HCT116 (cell line): ENCODE results near the gene ANKRD55. TPM values are rescaled to one million over a fixed set of nuclear protein-coding genes. Genes with fewer than 3 reads are reported as not detected.

Experiments used
- ATAC-seq: fragments of 200-7000 bp; cut with Tn5 transposase; 2 replicates; pipeline ENCODE4 v1.9.1; 2020; ENCODE audit warnings: mild to moderate bottlenecking, moderate library complexity
- BruUV-seq: library from RNA; stranded (reverse); fragments of 400-500 nt; replicated peaks from 2 replicates; lab custom pipeline; 2021; lab: Mats Ljungman, UMichigan
- CTCF ChIA-PET: fragments of 300-600 bp; sonication (Branson Sonifier 250); formaldehyde crosslinking; loops from one replicate; lab custom pipeline; 2021; ENCODE audit warnings: antibody characterized with exemption; lab: Charles Lee
- POLR2A ChIA-PET: fragments of 300-600, 350-600 bp; sonication (Branson Sonifier 250); formaldehyde crosslinking; loops from one replicate; lab custom pipeline; 2021; ENCODE audit warnings: antibody characterized with exemption; lab: Charles Lee
- RAD21 ChIA-PET, 2 experiments: fragments of 300-600 bp; sonication (Branson Sonifier 250); formaldehyde crosslinking; loops; one replicate each; lab custom pipeline; 2023; ENCODE audit warnings: low total read pairs in 2 of 2; ENCODE audit not compliant: uncharacterized antibody in 2 of 2, unreplicated experiment in 2 of 2, low non-redundant PET in 1 of 2; lab: Charles Lee
- DNase-seq: peaks from one replicate; pipeline ENCODE4 v3.0.0-alpha.2; 2010; ENCODE audit warnings: low read depth, low spot score
- H2AFZ ChIP-seq: fragments of 200-600 bp; shearing (Covaris generic), sonication (generic); 2 replicates; pipeline ENCODE4 v1.6.1; 2017; ENCODE audit warnings: low read depth, mixed run types, mixed read lengths, antibody characterized with exemption, low read length; ENCODE audit not compliant: poor library complexity, severe bottlenecking
- H3K27ac ChIP-seq: 2 replicates; pipeline ENCODE4 v1.5.1; 2012; ENCODE audit warnings: low read depth, low read length
- H3K27me3 ChIP-seq: fragments of 200-600 bp; sonication (generic); 2 replicates; pipeline ENCODE4 v1.6.1; 2016; ENCODE audit warnings: mixed run types, low read length, mixed read lengths; ENCODE audit not compliant: insufficient read depth
- H3K36me3 ChIP-seq, 2 experiments: fragments of 200-500 bp in 1 of 2; fragments of 200-600 bp in 1 of 2; sonication (Bioruptor generic) in 1 of 2; sonication (generic) in 1 of 2; 2 replicates each; pipeline versions ENCODE4 v1.5.1 to v1.6.1; 2014 to 2016; ENCODE audit warnings: low read length in 2 of 2, inconsistent platforms in 1 of 2, mixed read lengths in 1 of 2, mixed run types in 1 of 2; ENCODE audit not compliant: insufficient read depth in 2 of 2, control insufficient read depth in 1 of 2
- H3K4me1 ChIP-seq, 2 experiments: fragments of 200-600 bp in 1 of 2; sonication (generic) in 1 of 2; 2 replicates each; pipeline versions ENCODE4 v1.5.1 to v1.6.1; 2012 to 2017; ENCODE audit warnings: low read length in 2 of 2, inconsistent platforms in 1 of 2, mild to moderate bottlenecking in 1 of 2, mixed read lengths in 1 of 2, mixed run types in 1 of 2, moderate library complexity in 1 of 2; ENCODE audit not compliant: insufficient read depth in 2 of 2, control insufficient read depth in 1 of 2
- H3K4me2 ChIP-seq: fragments of 200-600 bp; sonication (generic); 2 replicates; pipeline ENCODE4 v1.6.1; 2017; ENCODE audit warnings: mixed run types, low read length, mixed read lengths
- H3K4me3 ChIP-seq, 2 experiments: fragments of 200-600 bp in 1 of 2; sonication (generic) in 1 of 2; replicated peaks in 1 of 2; 2 replicates each; pipeline ENCODE4 v1.5.1; 2011 to 2016; ENCODE audit warnings: low read length in 2 of 2, control low read depth in 1 of 2, low read depth in 1 of 2, mild to moderate bottlenecking in 1 of 2, mixed read lengths in 1 of 2, mixed run types in 1 of 2
- H3K79me2 ChIP-seq: fragments of 200-600 bp; sonication (generic); 2 replicates; pipeline ENCODE4 v1.6.1; 2017; ENCODE audit warnings: mild to moderate bottlenecking, mixed run types, low read length, moderate library complexity, mixed read lengths; ENCODE audit not compliant: insufficient read depth
- H3K9ac ChIP-seq: fragments of 200-600 bp; sonication (generic); 2 replicates; pipeline ENCODE4 v1.6.1; 2016; ENCODE audit warnings: low read length, mixed read lengths
- H3K9me2 ChIP-seq: fragments of 200-600 bp; sonication (generic), shearing (Covaris generic); 2 replicates; pipeline ENCODE4 v1.6.1; 2017; ENCODE audit warnings: mixed run types, mild to moderate bottlenecking, moderate library complexity; ENCODE audit not compliant: insufficient read depth
- H3K9me3 ChIP-seq, 2 experiments: fragments of 200-500 bp in 1 of 2; fragments of 200-600 bp in 1 of 2; sonication (Bioruptor generic) in 1 of 2; sonication (generic) in 1 of 2; 2 replicates each; pipeline ENCODE4 v1.6.1; 2014 to 2017; ENCODE audit warnings: low read length in 2 of 2, mixed read lengths in 2 of 2, inconsistent platforms in 1 of 2, low read depth in 1 of 2, mild to moderate bottlenecking in 1 of 2, mixed run types in 1 of 2, moderate library complexity in 1 of 2; ENCODE audit not compliant: control insufficient read depth in 1 of 2, insufficient read depth in 1 of 2
- H4K20me1 ChIP-seq: fragments of 200-600 bp; sonication (generic), shearing (Covaris generic); 2 replicates; pipeline ENCODE4 v1.6.1; 2017; ENCODE audit warnings: mixed run types, mild to moderate bottlenecking, moderate library complexity; ENCODE audit not compliant: insufficient read depth
- CBX3 ChIP-seq: IDR thresholded peaks from 2 replicates; pipeline ENCODE4 v1.6.1; 2012; ENCODE audit warnings: low read depth
- EGR1 ChIP-seq: IDR thresholded peaks from 2 replicates; pipeline ENCODE4 v1.6.1; 2012; ENCODE audit warnings: low read depth
- ELF1 ChIP-seq: IDR thresholded peaks from 2 replicates; pipeline ENCODE4 v1.6.1; 2012; ENCODE audit warnings: low read depth, borderline replicate concordance
- EZH2 ChIP-seq: fragments of 200-600 bp; sonication (generic); IDR thresholded peaks from 2 replicates; pipeline ENCODE4 v1.6.1; 2017; ENCODE audit warnings: antibody characterized with exemption, mixed run types
- EZH2phosphoT487 ChIP-seq: fragments of 200-600 bp; IDR thresholded peaks from 2 replicates; pipeline ENCODE4 v1.6.1; 2018; ENCODE audit warnings: antibody characterized with exemption, borderline replicate concordance
- FOSL1 ChIP-seq: IDR thresholded peaks from 2 replicates; pipeline ENCODE4 v1.6.1; 2012; ENCODE audit warnings: low read depth
- JUND ChIP-seq: IDR thresholded peaks from 2 replicates; pipeline ENCODE4 v1.6.1; 2012
- POLR2A ChIP-seq: IDR thresholded peaks from 2 replicates; pipeline ENCODE4 v1.7.0; 2011; ENCODE audit warnings: borderline replicate concordance; ENCODE audit not compliant: insufficient read depth, insufficient read length; ENCODE audit errors: extremely low read depth
- POLR2AphosphoS5 ChIP-seq: IDR thresholded peaks from 2 replicates; pipeline ENCODE4 v1.6.1; 2011; ENCODE audit warnings: mild to moderate bottlenecking, low read depth, low read length, moderate library complexity
- RAD21 ChIP-seq: IDR thresholded peaks from 2 replicates; pipeline ENCODE4 v1.6.1; 2012; ENCODE audit warnings: low read depth, mild to moderate bottlenecking
- SRF ChIP-seq: IDR thresholded peaks from 2 replicates; pipeline ENCODE4 v1.6.1; 2012; ENCODE audit warnings: low read depth
- ZNF274 ChIP-seq: fragments of 200-500 bp; sonication (Bioruptor generic); IDR thresholded peaks from 2 replicates; pipeline ENCODE4 v1.6.1; 2014; ENCODE audit warnings: mild to moderate bottlenecking, low read depth, low read length, inconsistent platforms
- intact Hi-C: fragments of 100-400 bp; cut with micrococcal nuclease; formaldehyde crosslinking; loops from 2 replicates; pipeline ENCODE4 v1.10.0; 2022
- total RNA-seq: library from RNA; stranded (reverse); gene quantifications from one replicate; pipeline ENCODE4 v1.2.1, GENCODE V29; 2021; ENCODE audit not compliant: unreplicated experiment
- TF ChIP-seq, protein P1 (sequence below): IDR thresholded peaks from 2 replicates; pipeline ENCODE4 v1.6.1; 2012
- TF ChIP-seq, protein P2 (sequence below): IDR thresholded peaks from 2 replicates; pipeline ENCODE4 v1.6.1; 2012
- TF ChIP-seq, protein P3 (sequence below), 3 experiments: fragments of 200-600 bp in 1 of 3; sonication (generic) in 1 of 3; IDR thresholded peaks in 2 of 3; conservative IDR thresholded peaks in 1 of 3; 2 replicates each; pipeline ENCODE4 v1.5.1; 2012 to 2017; ENCODE audit warnings: low read depth in 2 of 3, low read length in 2 of 3, antibody characterized with exemption in 1 of 3, borderline replicate concordance in 1 of 3, control low read depth in 1 of 3, mild to moderate bottlenecking in 1 of 3, mixed read lengths in 1 of 3, mixed run types in 1 of 3, moderate library complexity in 1 of 3; ENCODE audit not compliant: insufficient read depth in 1 of 3

The ANKRD55 gene
- total RNA-seq, 1 experiment from 2014 or later, result not detected

DNA sequence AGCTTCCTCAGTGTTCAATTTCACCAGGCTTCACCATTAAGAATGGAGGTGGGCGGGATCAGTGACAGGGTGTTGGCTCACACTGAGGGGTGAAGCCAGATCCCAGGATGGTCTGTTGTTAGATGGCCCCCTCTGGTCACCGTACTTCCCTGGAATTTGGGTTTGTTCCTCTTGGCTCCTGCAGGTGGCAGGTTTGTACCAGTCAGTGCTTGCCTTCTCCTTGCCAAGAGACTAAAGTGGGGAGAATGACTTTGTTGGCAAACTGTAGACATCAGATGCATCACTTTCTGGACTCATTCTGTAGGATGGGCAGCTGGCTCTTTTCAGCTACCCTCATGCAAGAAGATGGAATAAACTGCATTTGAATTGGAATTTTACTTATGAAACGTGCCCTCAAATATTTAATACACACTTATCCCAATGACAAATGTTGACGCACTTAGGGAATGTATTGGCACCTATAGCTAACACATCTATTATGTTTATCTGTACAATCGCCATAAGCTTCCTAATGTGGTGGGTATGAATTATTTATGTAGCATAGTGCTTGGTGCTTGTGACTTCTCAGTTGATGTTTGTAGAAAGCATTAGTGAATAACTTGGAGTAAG, 31.4 kb upstream of the ANKRD55 start:
- Histone ChIP-seq H2AFZ (peak overlapping the region; percentile 98), H3K9ac (no peak overlapping the region), H3K4me1 (peaks cover 0 to 6% of the 10 kb centered on the region in 2 experiments; a peak in 1 of 4 replicates), H4K20me1 (no peaks in the 10 kb centered on the region), H3K27ac (no peak overlapping the region), H3K9me2 (no peaks in the 10 kb centered on the region), H3K79me2 (no peaks in the 10 kb centered on the region), H3K4me2 (peak overlapping the region; percentile 50), H3K4me3 (no peak overlapping the region), H3K27me3 (no peaks in the 10 kb centered on the region), H3K9me3 (no peaks in the 10 kb centered on the region), H3K36me3 (no peaks in the 10 kb centered on the region)
- DNase-seq (peak; percentile 61), ATAC-seq (peak; percentile 99)
- no TSS peak for BruUV-seq
- TF ChIP-seq RAD21, result peak; percentile 86
- TF ChIP-seq, protein P1, sequence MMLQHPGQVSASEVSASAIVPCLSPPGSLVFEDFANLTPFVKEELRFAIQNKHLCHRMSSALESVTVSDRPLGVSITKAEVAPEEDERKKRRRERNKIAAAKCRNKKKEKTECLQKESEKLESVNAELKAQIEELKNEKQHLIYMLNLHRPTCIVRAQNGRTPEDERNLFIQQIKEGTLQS, result no peak
- TF ChIP-seq, protein P2, sequence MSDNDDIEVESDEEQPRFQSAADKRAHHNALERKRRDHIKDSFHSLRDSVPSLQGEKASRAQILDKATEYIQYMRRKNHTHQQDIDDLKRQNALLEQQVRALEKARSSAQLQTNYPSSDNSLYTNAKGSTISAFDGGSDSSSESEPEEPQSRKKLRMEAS, result 0 out of 2 replicates have a peak, but pooled peaks have one; percentile 12
- TF ChIP-seq, protein P3, sequence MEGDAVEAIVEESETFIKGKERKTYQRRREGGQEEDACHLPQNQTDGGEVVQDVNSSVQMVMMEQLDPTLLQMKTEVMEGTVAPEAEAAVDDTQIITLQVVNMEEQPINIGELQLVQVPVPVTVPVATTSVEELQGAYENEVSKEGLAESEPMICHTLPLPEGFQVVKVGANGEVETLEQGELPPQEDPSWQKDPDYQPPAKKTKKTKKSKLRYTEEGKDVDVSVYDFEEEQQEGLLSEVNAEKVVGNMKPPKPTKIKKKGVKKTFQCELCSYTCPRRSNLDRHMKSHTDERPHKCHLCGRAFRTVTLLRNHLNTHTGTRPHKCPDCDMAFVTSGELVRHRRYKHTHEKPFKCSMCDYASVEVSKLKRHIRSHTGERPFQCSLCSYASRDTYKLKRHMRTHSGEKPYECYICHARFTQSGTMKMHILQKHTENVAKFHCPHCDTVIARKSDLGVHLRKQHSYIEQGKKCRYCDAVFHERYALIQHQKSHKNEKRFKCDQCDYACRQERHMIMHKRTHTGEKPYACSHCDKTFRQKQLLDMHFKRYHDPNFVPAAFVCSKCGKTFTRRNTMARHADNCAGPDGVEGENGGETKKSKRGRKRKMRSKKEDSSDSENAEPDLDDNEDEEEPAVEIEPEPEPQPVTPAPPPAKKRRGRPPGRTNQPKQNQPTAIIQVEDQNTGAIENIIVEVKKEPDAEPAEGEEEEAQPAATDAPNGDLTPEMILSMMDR (IDR thresholded peaks at IDR 0.05 in 2 of 3, conservative IDR thresholded peaks at IDR 0.05 in 1 of 3; ENCODE audit: borderline replicate concordance in 1 of 3, insufficient read depth in 1 of 3, low read depth in 2 of 3, low read length in 2 of 3), result peak; percentile 85 to 86 (median 86)
- ChIA-PET CTCF (interaction anchor here (1.3 to 2.6 kb wide), 3 partner anchors 328 to 605 kb away, joined by 3 to 18 read pairs (median 5); no protein-coding TSS in a partner anchor), POLR2A (no interaction called here), RAD21 (interaction anchor here in 1 of 2 experiments (1.1 kb wide), 1 partner anchor 574 kb away, joined by 3 read pairs; no protein-coding TSS in a partner anchor)
- intact Hi-C loops, result loop anchor here (1.0 kb wide), 1 partner anchor 63 kb away; no protein-coding TSS in a partner anchor

DNA sequence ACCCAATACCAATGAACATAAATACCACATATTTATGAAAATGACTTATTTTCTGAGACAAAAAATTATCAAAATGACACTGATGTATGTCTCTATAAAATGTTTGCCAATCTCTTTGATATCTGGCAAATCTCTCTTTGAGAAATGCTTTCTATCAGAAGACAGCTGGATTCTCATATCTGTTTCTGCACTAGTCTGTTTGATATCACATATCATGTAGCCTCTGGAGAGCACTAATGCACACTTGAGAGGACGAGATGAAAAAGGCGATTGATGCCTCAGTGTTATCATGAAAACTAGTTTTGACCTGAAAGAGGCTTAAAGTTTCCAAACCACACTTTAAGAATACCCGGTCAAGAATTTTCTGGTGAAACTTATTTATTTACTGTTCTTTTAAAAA, 29.1 kb upstream of the ANKRD55 start:
- DNase-seq, result no peak
- RAD21 ChIA-PET, result no interaction called here
- H3K4me1 ChIP-seq, result peaks cover 0 to 6% of the 10 kb centered on the region in 2 experiments; a peak in 1 of 4 replicates
- no peak for ATAC-seq
- H4K20me1 ChIP-seq, result no peaks in the 10 kb centered on the region
- intact Hi-C loops, result no loop called here
- H3K36me3 ChIP-seq, result no peaks in the 10 kb centered on the region
- H2AFZ ChIP-seq, result no peak overlapping the region
- BruUV-seq, result no TSS peak
- POLR2A ChIA-PET, result no interaction called here
- H3K27me3 ChIP-seq, result no peaks in the 10 kb centered on the region
- H3K9ac ChIP-seq, result no peak overlapping the region
- H3K4me3 ChIP-seq, result no peak overlapping the region
- no peaks in the 10 kb centered on the region for H3K9me3 ChIP-seq
- H3K79me2 ChIP-seq, result no peaks in the 10 kb centered on the region
- H3K9me2 ChIP-seq, result no peaks in the 10 kb centered on the region
- CTCF ChIA-PET, result interaction anchor here (1.0 kb wide), 1 partner anchor 575 kb away, joined by 4 read pairs; no protein-coding TSS in a partner anchor
- H3K4me2 ChIP-seq, result no peak overlapping the region
- H3K27ac ChIP-seq, result no peak overlapping the region
- TF ChIP-seq CBX3 (no peak), FOSL1 (no peak), EZH2phosphoT487 (no peak), POLR2AphosphoS5 (no peak), SRF (no peak), RAD21 (no peak), POLR2A (no peak), ELF1 (no peak), EZH2 (no peak), ZNF274 (no peak), EGR1 (no peak), JUND (no peak)
- TF ChIP-seq, protein P2, result no peak
